K562 (cell line): Measurements from ENCODE around the gene GANAB. TPM values are rescaled to one million over a fixed set of nuclear protein-coding genes. Genes with fewer than 3 reads are reported as not detected.

Source experiments
- COPS2 ChIP-seq: fragments of 450-650 bp; conservative IDR thresholded peaks from 2 replicates; pipeline ENCODE4 v1.6.1; 2016; ENCODE audit warnings: mild to moderate bottlenecking, moderate library complexity
- FUS ChIP-seq: fragments of 200-400 bp; formaldehyde crosslinking; optimal IDR thresholded peaks from 2 replicates; pipeline ENCODE3; 2017; ENCODE audit warnings: low read depth, low read length
- GABPB1 ChIP-seq: sonication (generic); formaldehyde crosslinking; IDR thresholded peaks from 2 replicates; pipeline ENCODE4 v1.8.0; 2022; ENCODE audit warnings: mild to moderate bottlenecking, missing genetic modification reagents
- NFE2L1 ChIP-seq: fragments of 450-650 bp; IDR thresholded peaks from 2 replicates; pipeline ENCODE4 v1.6.1; 2016; ENCODE audit warnings: missing genetic modification characterization, low read depth, mild to moderate bottlenecking, missing compliant biosample characterization, moderate library complexity, borderline replicate concordance
- RFX7 ChIP-seq: fragments of 250-450 bp; sonication (Bioruptor Pico); IDR thresholded peaks from 2 replicates; pipeline ENCODE4 v1.5.1; 2021; ENCODE audit warnings: mild to moderate bottlenecking
- TRIM24 ChIP-seq, 2 experiments: fragments of 450-650 bp; IDR thresholded peaks; 2 replicates each; pipeline ENCODE4 v1.6.1; 2016
- XRCC5 ChIP-seq: fragments of 200-400 bp; formaldehyde crosslinking; IDR thresholded peaks from 2 replicates; pipeline ENCODE4 v1.6.1; 2017; ENCODE audit warnings: low read depth, mild to moderate bottlenecking, low read length
- polyA plus RNA-seq, 8 experiments: library from polyadenylated mRNA; depleted of rRNA in 4 of 8; stranded (reverse) in 5 of 8; unstranded in 3 of 8; fragments of >200 nt; fragmentation: Nextera tagmentation in 2 of 8; fragmentation: Illumina TruSeq in 1 of 8; extraction: Ambion mirVana in 2 of 8; extraction: Trizol in 1 of 8; gene quantifications; 2 replicates each; pipeline versions ENCODE4 v1.2.1 to v1.2.3, GENCODE V29; 2011 to 2014; ENCODE audit warnings: inconsistent platforms in 1 of 8, missing spikeins in 1 of 8
- total RNA-seq, 7 experiments: library from RNA; depleted of rRNA in 6 of 7; stranded (reverse); fragments of >200 nt in 6 of 7; fragmentation: Illumina TruSeq in 2 of 7; extraction: Trizol in 2 of 7; gene quantifications; 2 replicates each; pipeline versions ENCODE4 v1.2.1 to v1.2.3, GENCODE V29; 2011 to 2021; ENCODE audit warnings: low replicate concordance in 1 of 7
- TF ChIP-seq, protein P1 (sequence below): fragments of 250-450 bp; sonication (Bioruptor Pico); IDR thresholded peaks from 2 replicates; pipeline ENCODE4 v1.4.0; 2020; ENCODE audit warnings: mild to moderate bottlenecking, moderate library complexity
- TF ChIP-seq, protein P2 (sequence below): IDR thresholded peaks from 3 replicates; pipeline ENCODE4 v1.6.1; 2011; ENCODE audit warnings: borderline replicate concordance, mild to moderate bottlenecking; ENCODE audit not compliant: insufficient read length, insufficient read depth
- TF ChIP-seq, protein P3 (sequence below): sonication (generic); formaldehyde crosslinking; IDR thresholded peaks from 2 replicates; pipeline ENCODE4 v1.8.1; 2023; ENCODE audit warnings: missing genetic modification reagents, mild to moderate bottlenecking, borderline replicate concordance
- TF ChIP-seq, protein P4 (sequence below): sonication (generic); formaldehyde crosslinking; IDR thresholded peaks from 2 replicates; pipeline ENCODE4 v1.8.0; 2022; ENCODE audit warnings: mild to moderate bottlenecking, missing genetic modification reagents

Gene GANAB
- total and polyA plus RNA-seq, 9 of the 15 experiments (the other 6 are each of a cell fraction or from before 2014, with no cell fraction given), result 6.5 to 284 (median 161) TPM

DNA sequence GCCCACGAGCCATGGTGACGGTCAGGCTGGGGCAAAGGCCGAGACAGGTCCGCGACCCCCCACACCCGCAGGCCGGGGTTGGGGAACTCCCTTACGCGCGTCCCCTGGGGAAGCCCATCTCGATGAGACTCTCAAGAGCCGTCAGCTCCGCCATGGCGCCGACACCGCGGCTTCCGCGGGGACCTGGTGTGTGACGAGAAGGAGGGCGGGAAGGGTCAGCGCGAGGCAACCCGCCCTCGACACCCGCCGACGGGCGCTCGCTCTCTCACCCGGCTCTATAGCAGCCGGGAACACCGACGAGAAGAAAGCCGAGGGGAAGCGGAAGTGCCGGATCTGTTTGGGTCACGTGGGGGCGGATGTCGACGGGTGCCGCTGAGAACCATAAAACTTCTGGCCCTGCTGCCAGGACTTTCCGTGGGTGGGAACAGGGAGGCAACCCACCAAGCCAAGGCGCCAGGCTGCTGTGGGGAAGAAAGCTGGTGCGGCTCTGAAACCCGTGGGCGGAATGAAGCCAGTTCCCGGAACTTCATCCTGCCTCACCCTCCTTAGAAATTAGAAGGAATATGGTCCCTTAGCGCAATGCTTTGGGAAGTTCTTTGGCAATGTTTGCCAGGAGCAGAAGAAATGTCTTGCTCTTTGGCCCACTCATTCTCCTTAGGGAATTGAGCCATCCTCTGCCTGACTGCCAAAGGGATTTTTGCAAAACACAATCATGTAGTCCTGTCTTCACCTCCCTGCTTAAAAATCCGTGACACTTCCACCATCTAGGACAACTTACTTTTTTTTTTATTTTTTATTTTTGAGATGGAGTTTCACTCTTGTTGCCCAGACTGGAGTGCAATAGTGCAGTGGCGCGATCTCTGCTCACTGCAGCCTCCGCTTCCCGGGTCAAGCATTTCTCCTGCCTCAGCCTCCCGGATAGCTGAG, 32.6 kb upstream of the GANAB start, which contains the start of gene UBXN1 (continued):
- TF ChIP-seq, protein P1, sequence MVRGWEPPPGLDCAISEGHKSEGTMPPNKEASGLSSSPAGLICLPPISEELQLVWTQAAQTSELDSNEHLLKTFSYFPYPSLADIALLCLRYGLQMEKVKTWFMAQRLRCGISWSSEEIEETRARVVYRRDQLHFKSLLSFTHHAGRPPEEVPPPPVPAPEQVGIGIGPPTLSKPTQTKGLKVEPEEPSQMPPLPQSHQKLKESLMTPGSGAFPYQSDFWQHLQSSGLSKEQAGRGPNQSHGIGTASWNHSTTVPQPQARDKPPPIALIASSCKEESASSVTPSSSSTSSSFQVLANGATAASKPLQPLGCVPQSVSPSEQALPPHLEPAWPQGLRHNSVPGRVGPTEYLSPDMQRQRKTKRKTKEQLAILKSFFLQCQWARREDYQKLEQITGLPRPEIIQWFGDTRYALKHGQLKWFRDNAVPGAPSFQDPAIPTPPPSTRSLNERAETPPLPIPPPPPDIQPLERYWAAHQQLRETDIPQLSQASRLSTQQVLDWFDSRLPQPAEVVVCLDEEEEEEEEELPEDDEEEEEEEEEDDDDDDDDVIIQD (CRISPR knock-in tag), result no peak
- TF ChIP-seq FUS, result no peak
- TF ChIP-seq, protein P2, sequence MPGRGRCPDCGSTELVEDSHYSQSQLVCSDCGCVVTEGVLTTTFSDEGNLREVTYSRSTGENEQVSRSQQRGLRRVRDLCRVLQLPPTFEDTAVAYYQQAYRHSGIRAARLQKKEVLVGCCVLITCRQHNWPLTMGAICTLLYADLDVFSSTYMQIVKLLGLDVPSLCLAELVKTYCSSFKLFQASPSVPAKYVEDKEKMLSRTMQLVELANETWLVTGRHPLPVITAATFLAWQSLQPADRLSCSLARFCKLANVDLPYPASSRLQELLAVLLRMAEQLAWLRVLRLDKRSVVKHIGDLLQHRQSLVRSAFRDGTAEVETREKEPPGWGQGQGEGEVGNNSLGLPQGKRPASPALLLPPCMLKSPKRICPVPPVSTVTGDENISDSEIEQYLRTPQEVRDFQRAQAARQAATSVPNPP, result no peak
- no peak for TF ChIP-seq COPS2
- TF ChIP-seq GABPB1 (CRISPR knock-in tag), result peak; percentile 89
- TF ChIP-seq TRIM24 (IDR thresholded peaks at IDR 0.05), result peak in 1 of 2 experiments; percentile 67; a peak in 2 of 4 replicates
- TF ChIP-seq, protein P3, sequence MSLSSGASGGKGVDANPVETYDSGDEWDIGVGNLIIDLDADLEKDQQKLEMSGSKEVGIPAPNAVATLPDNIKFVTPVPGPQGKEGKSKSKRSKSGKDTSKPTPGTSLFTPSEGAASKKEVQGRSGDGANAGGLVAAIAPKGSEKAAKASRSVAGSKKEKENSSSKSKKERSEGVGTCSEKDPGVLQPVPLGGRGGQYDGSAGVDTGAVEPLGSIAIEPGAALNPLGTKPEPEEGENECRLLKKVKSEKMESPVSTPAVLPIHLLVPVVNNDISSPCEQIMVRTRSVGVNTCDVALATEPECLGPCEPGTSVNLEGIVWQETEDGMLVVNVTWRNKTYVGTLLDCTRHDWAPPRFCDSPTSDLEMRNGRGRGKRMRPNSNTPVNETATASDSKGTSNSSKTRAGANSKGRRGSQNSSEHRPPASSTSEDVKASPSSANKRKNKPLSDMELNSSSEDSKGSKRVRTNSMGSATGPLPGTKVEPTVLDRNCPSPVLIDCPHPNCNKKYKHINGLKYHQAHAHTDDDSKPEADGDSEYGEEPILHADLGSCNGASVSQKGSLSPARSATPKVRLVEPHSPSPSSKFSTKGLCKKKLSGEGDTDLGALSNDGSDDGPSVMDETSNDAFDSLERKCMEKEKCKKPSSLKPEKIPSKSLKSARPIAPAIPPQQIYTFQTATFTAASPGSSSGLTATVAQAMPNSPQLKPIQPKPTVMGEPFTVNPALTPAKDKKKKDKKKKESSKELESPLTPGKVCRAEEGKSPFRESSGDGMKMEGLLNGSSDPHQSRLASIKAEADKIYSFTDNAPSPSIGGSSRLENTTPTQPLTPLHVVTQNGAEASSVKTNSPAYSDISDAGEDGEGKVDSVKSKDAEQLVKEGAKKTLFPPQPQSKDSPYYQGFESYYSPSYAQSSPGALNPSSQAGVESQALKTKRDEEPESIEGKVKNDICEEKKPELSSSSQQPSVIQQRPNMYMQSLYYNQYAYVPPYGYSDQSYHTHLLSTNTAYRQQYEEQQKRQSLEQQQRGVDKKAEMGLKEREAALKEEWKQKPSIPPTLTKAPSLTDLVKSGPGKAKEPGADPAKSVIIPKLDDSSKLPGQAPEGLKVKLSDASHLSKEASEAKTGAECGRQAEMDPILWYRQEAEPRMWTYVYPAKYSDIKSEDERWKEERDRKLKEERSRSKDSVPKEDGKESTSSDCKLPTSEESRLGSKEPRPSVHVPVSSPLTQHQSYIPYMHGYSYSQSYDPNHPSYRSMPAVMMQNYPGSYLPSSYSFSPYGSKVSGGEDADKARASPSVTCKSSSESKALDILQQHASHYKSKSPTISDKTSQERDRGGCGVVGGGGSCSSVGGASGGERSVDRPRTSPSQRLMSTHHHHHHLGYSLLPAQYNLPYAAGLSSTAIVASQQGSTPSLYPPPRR (CRISPR knock-in tag), result no peak
- TF ChIP-seq XRCC5, result peak; percentile 59; the same call in 1 of the 2 replicates
- TF ChIP-seq NFE2L1 (tag), result no peak
- TF ChIP-seq, protein P4, sequence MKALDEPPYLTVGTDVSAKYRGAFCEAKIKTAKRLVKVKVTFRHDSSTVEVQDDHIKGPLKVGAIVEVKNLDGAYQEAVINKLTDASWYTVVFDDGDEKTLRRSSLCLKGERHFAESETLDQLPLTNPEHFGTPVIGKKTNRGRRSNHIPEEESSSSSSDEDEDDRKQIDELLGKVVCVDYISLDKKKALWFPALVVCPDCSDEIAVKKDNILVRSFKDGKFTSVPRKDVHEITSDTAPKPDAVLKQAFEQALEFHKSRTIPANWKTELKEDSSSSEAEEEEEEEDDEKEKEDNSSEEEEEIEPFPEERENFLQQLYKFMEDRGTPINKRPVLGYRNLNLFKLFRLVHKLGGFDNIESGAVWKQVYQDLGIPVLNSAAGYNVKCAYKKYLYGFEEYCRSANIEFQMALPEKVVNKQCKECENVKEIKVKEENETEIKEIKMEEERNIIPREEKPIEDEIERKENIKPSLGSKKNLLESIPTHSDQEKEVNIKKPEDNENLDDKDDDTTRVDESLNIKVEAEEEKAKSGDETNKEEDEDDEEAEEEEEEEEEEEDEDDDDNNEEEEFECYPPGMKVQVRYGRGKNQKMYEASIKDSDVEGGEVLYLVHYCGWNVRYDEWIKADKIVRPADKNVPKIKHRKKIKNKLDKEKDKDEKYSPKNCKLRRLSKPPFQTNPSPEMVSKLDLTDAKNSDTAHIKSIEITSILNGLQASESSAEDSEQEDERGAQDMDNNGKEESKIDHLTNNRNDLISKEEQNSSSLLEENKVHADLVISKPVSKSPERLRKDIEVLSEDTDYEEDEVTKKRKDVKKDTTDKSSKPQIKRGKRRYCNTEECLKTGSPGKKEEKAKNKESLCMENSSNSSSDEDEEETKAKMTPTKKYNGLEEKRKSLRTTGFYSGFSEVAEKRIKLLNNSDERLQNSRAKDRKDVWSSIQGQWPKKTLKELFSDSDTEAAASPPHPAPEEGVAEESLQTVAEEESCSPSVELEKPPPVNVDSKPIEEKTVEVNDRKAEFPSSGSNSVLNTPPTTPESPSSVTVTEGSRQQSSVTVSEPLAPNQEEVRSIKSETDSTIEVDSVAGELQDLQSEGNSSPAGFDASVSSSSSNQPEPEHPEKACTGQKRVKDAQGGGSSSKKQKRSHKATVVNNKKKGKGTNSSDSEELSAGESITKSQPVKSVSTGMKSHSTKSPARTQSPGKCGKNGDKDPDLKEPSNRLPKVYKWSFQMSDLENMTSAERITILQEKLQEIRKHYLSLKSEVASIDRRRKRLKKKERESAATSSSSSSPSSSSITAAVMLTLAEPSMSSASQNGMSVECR (CRISPR knock-in tag), result 0 out of 2 replicates have a peak, but pooled peaks have one; percentile 60
- TF ChIP-seq RFX7 (CRISPR knock-in tag), result no peak
